Activated CD4-positive, alpha-beta memory T cell treated with anti-CD3 and anti-CD28 coated beads for 36 hours (primary cell): ENCODE data around the gene DCAF12. TPM values are rescaled to one million over a fixed set of nuclear protein-coding genes. Genes with fewer than 3 reads are reported as not detected.
"Not testable (repeated sequence)": the region's sequence is repeated elsewhere in the genome, so short reads cannot be mapped to it uniquely, and the experiment has no call there.

ENCODE experiments used
- CTCF ChIA-PET: fragments of 350-600 bp; sonication (Branson Sonifier 250); formaldehyde crosslinking; loops from one replicate; lab custom pipeline; 2021; ENCODE audit warnings: antibody characterized with exemption, inconsistent platforms; lab: Charles Lee
- POLR2A ChIA-PET: fragments of 350-600 bp; sonication (Branson Sonifier 250); formaldehyde crosslinking; loops from one replicate; lab custom pipeline; 2021; ENCODE audit warnings: antibody characterized with exemption; lab: Charles Lee
- DNase-seq: peaks from one replicate; pipeline ENCODE4 v3.0.0-alpha.2; 2020
- H3K27ac Mint-ChIP-seq: one replicate; pipeline ENCODE4 v1.8.0; 2021; ENCODE audit warnings: mixed read lengths
- H3K27me3 Mint-ChIP-seq: one replicate; pipeline ENCODE4 v1.8.0; 2021; ENCODE audit warnings: mixed read lengths
- H3K36me3 Mint-ChIP-seq: one replicate; pipeline ENCODE4 v1.8.0; 2021; ENCODE audit warnings: mixed read lengths
- H3K4me1 Mint-ChIP-seq: one replicate; pipeline ENCODE4 v1.8.0; 2021; ENCODE audit warnings: low read depth, mixed read lengths
- H3K4me3 Mint-ChIP-seq: one replicate; pipeline ENCODE4 v1.8.0; 2021; ENCODE audit warnings: mild to moderate bottlenecking, mixed read lengths
- H3K9me3 Mint-ChIP-seq: one replicate; pipeline ENCODE4 v1.8.0; 2021; ENCODE audit warnings: mixed read lengths
- intact Hi-C: fragments of 100-400 bp; cut with micrococcal nuclease; formaldehyde crosslinking; loops from one replicate; pipeline ENCODE4 v1.15.1; 2023
- total RNA-seq, 2 experiments: library from RNA; stranded (reverse); gene quantifications; one replicate each; pipeline ENCODE4 v1.2.3, GENCODE V29; 2021

The DCAF12 gene
- total RNA-seq, 2 experiments from 2014 or later = 32.5 to 35.4 TPM

GRCh38 chr9:34049630-34050384 lies 76.7 kb downstream of the DCAF12 start:
- Mint-ChIP-seq H3K4me1 (peaks cover 32% of the 10 kb centered on the region), H3K4me3 (peak overlapping the region; percentile 89), H3K9me3 (no peaks in the 10 kb centered on the region), H3K27ac (peak overlapping the region; percentile 99), H3K27me3 (no peaks in the 10 kb centered on the region), H3K36me3 (peaks cover 2% of the 10 kb centered on the region)
- intact Hi-C loops = loop anchor here (1.0 to 5.0 kb wide), 8 partner anchors 63 to 578 kb away; partner anchors contain the start of genes DCAF12, DNAI1, FAM219A and KIF24
- ChIA-PET CTCF (interaction anchor here (0.6 to 3.7 kb wide), 3 partner anchors 24 to 203 kb away, joined by 4 to 18 read pairs (median 4); no protein-coding TSS in a partner anchor), POLR2A (interaction anchor here (0.6 to 2.4 kb wide), 5 partner anchors 60 to 329 kb away, joined by 3 to 16 read pairs (median 3); partner anchors contain the start of genes UBAP1 and UBE2R2)
- no peak for DNase-seq

- peaks cover 32% of the 10 kb centered on the region for H3K4me1 Mint-ChIP-seq
- POLR2A ChIA-PET = interaction anchor here (0.7 to 2.4 kb wide), 9 partner anchors 25 to 330 kb away, joined by 3 to 16 read pairs (median 3); partner anchors contain the start of genes UBAP1 and UBE2R2
- CTCF ChIA-PET = interaction anchor here (0.6 to 3.7 kb wide), 4 partner anchors 25 to 563 kb away, joined by 3 to 18 read pairs (median 6); partner anchors contain the start of gene RPP25L
These were observed 77.5 kb downstream of the DCAF12 start, which contains the start of gene UBAP2 for GRCh38 chr9:34048727-34049629. UBAP2 (minus strand) TSS chr9:34048887; CDS start chr9:34017148, 31,739 bp downstream.

GRCh38 chr9:34047864-34048726 lies 78.4 kb downstream of the DCAF12 start:
- Mint-ChIP-seq H3K4me1 (peaks cover 32% of the 10 kb centered on the region), H3K4me3 (peak overlapping the region; percentile 89), H3K9me3 (no peaks in the 10 kb centered on the region), H3K36me3 (peaks cover 2% of the 10 kb centered on the region), H3K27ac (peak overlapping the region; percentile 99), H3K27me3 (no peaks in the 10 kb centered on the region)
- intact Hi-C loops = loop anchor here (1.0 to 5.0 kb wide), 5 partner anchors 61 to 576 kb away; partner anchors contain the start of genes DNAI1, FAM219A, MYORG and NOL6
- CTCF ChIA-PET = interaction anchor here (0.6 to 3.7 kb wide), 3 partner anchors 26 to 564 kb away, joined by 3 to 18 read pairs (median 7); partner anchors contain the start of gene RPP25L
- POLR2A ChIA-PET = interaction anchor here (0.5 to 2.4 kb wide), 12 partner anchors 23 to 1948 kb away, joined by 3 to 16 read pairs (median 4); partner anchors contain the start of genes UBAP1 and UBE2R2
- DNase-seq = peak; percentile 70

More at GRCh38 chr9:34048727-34049629, 77.5 kb downstream of the DCAF12 start, which contains the start of gene UBAP2:
- Mint-ChIP-seq H3K27me3 (no peaks in the 10 kb centered on the region), H3K9me3 (no peaks in the 10 kb centered on the region), H3K4me3 (peak within 1 kb of the TSS; percentile 89), H3K36me3 (peaks cover 2% of the 10 kb centered on the region), H3K27ac (peak within 1 kb of the TSS; percentile 99)
- DNase-seq = peak; percentile 97
- intact Hi-C loops = loop anchor here (1.0 to 5.0 kb wide), 9 partner anchors 62 to 577 kb away; partner anchors contain the start of genes DCAF12, DNAI1, FAM219A and KIF24

- POLR2A ChIA-PET = no interaction called here
- Mint-ChIP-seq H3K4me1 (peaks cover 29% of the 10 kb centered on the region), H3K36me3 (peaks cover 2% of the 10 kb centered on the region), H3K27me3 (no peaks in the 10 kb centered on the region), H3K9me3 (no peaks in the 10 kb centered on the region), H3K27ac (peak overlapping the region; percentile 10), H3K4me3 (peak overlapping the region; percentile 89)
- intact Hi-C loops = loop anchor here (5.0 kb wide), 3 partner anchors 60 to 575 kb away; partner anchors contain the start of genes DNAI1, FAM219A and NOL6
- peak; percentile 20 for DNase-seq
- CTCF ChIA-PET = interaction anchor here (0.6 to 3.7 kb wide), 3 partner anchors 27 to 332 kb away, joined by 3 to 18 read pairs (median 7); no protein-coding TSS in a partner anchor
These were observed 79.6 kb downstream of the DCAF12 start for GRCh38 chr9:34046784-34047379.

GRCh38 chr9:34045903-34046302 lies 80.6 kb downstream of the DCAF12 start:
- Mint-ChIP-seq H3K4me3 (no peak overlapping the region), H3K9me3 (no peaks in the 10 kb centered on the region), H3K4me1 (peaks cover 29% of the 10 kb centered on the region), H3K36me3 (peaks cover 2% of the 10 kb centered on the region), H3K27ac (no peak overlapping the region), H3K27me3 (no peaks in the 10 kb centered on the region)
- ChIA-PET POLR2A (no interaction called here), CTCF (interaction anchor here (0.6 kb wide), 1 partner anchor 93 kb away, joined by 3 read pairs; no protein-coding TSS in a partner anchor)
- no peak for DNase-seq
- intact Hi-C loops = loop anchor here (5.0 kb wide), 3 partner anchors 59 to 574 kb away; partner anchors contain the start of genes DNAI1, FAM219A and NOL6

GRCh38 chr9:34042074-34042473 lies 84.4 kb downstream of the DCAF12 start:
- POLR2A ChIA-PET, H3K36me3 Mint-ChIP-seq, H3K4me3 Mint-ChIP-seq, H3K9me3 Mint-ChIP-seq, DNase-seq, H3K27ac Mint-ChIP-seq, CTCF ChIA-PET, intact Hi-C loops, H3K27me3 Mint-ChIP-seq: not testable (repeated sequence)
- H3K4me1 Mint-ChIP-seq = peaks cover 12% of the 10 kb centered on the region

GRCh38 chr9:34038851-34039250 lies 87.6 kb downstream of the DCAF12 start:
- H3K4me1 Mint-ChIP-seq, H3K27me3 Mint-ChIP-seq, H3K27ac Mint-ChIP-seq, H3K36me3 Mint-ChIP-seq, H3K9me3 Mint-ChIP-seq, CTCF ChIA-PET, intact Hi-C loops, DNase-seq, POLR2A ChIA-PET, H3K4me3 Mint-ChIP-seq: not testable (repeated sequence)

GRCh38 chr9:34037626-34038025 lies 88.9 kb downstream of the DCAF12 start:
- no peak for DNase-seq
- Mint-ChIP-seq H3K9me3 (no peaks in the 10 kb centered on the region), H3K4me1 (peaks cover 8% of the 10 kb centered on the region), H3K36me3 (peaks cover 7% of the 10 kb centered on the region), H3K27me3 (no peaks in the 10 kb centered on the region), H3K4me3 (no peak overlapping the region), H3K27ac (no peak overlapping the region)
- CTCF ChIA-PET = no interaction called here
- POLR2A ChIA-PET = interaction anchor here (0.6 kb wide), 1 partner anchor 141 kb away, joined by 4 read pairs; no protein-coding TSS in a partner anchor
- intact Hi-C loops = no loop called here

- Mint-ChIP-seq H3K4me3 (no peak overlapping the region), H3K27ac (no peak overlapping the region), H3K4me1 (peaks cover 8% of the 10 kb centered on the region), H3K27me3 (no peaks in the 10 kb centered on the region), H3K36me3 (peaks cover 11% of the 10 kb centered on the region), H3K9me3 (no peaks in the 10 kb centered on the region)
- CTCF ChIA-PET = no interaction called here
- POLR2A ChIA-PET = no interaction called here
- intact Hi-C loops = no loop called here
- DNase-seq = no peak
These were observed 89.9 kb downstream of the DCAF12 start for GRCh38 chr9:34036625-34037024.
